ENCODE measurements around the gene SLC12A5.

SLC12A5 gene

DNA sequence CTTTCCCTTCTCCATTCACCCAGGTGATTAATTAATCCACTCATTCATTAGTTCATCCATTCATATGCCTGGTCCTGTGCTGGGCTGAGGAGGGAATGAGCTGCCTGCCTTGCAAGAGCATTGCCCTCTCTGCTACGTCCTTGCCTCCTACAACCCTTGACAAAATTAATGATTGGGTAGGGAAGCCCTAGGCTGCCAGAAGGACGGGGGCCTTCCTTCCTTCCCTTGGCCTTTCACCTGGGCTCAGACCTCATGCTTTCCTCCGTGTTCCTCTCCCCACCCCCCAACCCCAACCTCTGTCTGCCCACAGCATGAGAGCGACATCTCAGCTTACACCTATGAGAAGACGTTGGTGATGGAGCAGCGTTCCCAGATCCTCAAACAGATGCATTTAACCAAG is 25.6 kb downstream of the SLC12A5 start:
- no peak overlapping the region for H3K4me2 ChIP-seq (ENCODE audit: low read length)
- peaks cover under 1% of the 10 kb centered on the region; the same call in 1 of the 2 replicates for H3F3A ChIP-seq (ENCODE audit: control insufficient read depth, insufficient read depth)
- TF ChIP-seq, protein P1, sequence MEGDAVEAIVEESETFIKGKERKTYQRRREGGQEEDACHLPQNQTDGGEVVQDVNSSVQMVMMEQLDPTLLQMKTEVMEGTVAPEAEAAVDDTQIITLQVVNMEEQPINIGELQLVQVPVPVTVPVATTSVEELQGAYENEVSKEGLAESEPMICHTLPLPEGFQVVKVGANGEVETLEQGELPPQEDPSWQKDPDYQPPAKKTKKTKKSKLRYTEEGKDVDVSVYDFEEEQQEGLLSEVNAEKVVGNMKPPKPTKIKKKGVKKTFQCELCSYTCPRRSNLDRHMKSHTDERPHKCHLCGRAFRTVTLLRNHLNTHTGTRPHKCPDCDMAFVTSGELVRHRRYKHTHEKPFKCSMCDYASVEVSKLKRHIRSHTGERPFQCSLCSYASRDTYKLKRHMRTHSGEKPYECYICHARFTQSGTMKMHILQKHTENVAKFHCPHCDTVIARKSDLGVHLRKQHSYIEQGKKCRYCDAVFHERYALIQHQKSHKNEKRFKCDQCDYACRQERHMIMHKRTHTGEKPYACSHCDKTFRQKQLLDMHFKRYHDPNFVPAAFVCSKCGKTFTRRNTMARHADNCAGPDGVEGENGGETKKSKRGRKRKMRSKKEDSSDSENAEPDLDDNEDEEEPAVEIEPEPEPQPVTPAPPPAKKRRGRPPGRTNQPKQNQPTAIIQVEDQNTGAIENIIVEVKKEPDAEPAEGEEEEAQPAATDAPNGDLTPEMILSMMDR (IDR thresholded peaks at IDR 0.05; ENCODE audit: low read depth, low read length, poor library complexity, severe bottlenecking), result no peak
- no peaks in the 10 kb centered on the region for H3K9me2 ChIP-seq (replicated peaks; ENCODE audit: control insufficient read depth, low read length)
- no peaks in the 10 kb centered on the region for H3K36me3 ChIP-seq (ENCODE audit: control insufficient read depth, low read length)
- H4K20me1 ChIP-seq (ENCODE audit: control insufficient read depth, insufficient read depth, low read depth, low read length), result no peaks in the 10 kb centered on the region
- no peaks in the 10 kb centered on the region for H3K9me3 ChIP-seq (ENCODE audit: control insufficient read depth, insufficient read depth, low read length)
- H3K4me3 ChIP-seq (ENCODE audit: low read length), result no peak overlapping the region
- no peak overlapping the region for H3K27ac ChIP-seq (ENCODE audit: low read depth, low read length)
- no peaks in the 10 kb centered on the region for H3K27me3 ChIP-seq (ENCODE audit: control insufficient read depth, low read length)
- H3K79me2 ChIP-seq (ENCODE audit: control insufficient read depth, low read length), result no peaks in the 10 kb centered on the region
- H3K4me1 ChIP-seq (ENCODE audit: control insufficient read depth, low read length), result no peaks in the 10 kb centered on the region

DNA sequence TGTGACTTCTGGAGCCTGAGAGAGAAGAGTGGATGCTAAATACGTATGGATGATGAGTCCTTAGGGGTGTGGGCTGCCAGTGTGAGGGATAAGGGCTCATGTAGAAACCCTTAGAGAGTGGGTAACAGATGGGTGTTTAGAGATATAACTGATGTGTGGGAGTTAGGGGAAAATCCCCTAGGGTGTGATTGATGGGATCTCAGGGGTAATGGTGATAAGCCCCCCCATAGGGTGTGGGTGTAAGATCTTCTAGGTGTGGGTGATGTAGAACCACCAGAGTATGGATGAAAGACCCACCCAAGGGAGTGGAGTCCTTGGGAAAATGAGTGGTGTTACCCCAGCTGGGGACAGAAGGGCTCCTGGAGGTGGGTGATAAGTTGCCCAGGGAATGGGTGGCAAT is 26.3 kb downstream of the SLC12A5 start:
- Histone ChIP-seq H3K4me1 (ENCODE audit: control insufficient read depth, low read length) (peaks cover 3% of the 10 kb centered on the region), H3K9me3 (ENCODE audit: control insufficient read depth, insufficient read depth, low read length) (no peaks in the 10 kb centered on the region), H3K4me3 (ENCODE audit: low read length) (no peak overlapping the region), H4K20me1 (ENCODE audit: control insufficient read depth, insufficient read depth, low read depth, low read length) (peaks cover 4% of the 10 kb centered on the region), H3F3A (ENCODE audit: control insufficient read depth, insufficient read depth) (peaks cover 6% of the 10 kb centered on the region; the same call in 1 of the 2 replicates), H3K27ac (ENCODE audit: low read depth, low read length) (no peak overlapping the region), H3K9me2 (replicated peaks; ENCODE audit: control insufficient read depth, low read length) (no peaks in the 10 kb centered on the region), H3K27me3 (ENCODE audit: control insufficient read depth, low read length) (no peaks in the 10 kb centered on the region), H3K4me2 (ENCODE audit: low read length) (no peak overlapping the region), H3K36me3 (ENCODE audit: control insufficient read depth, low read length) (peaks cover 3% of the 10 kb centered on the region; the same call in 1 of the 2 replicates), H3K79me2 (ENCODE audit: control insufficient read depth, low read length) (no peaks in the 10 kb centered on the region)
- TF ChIP-seq EZH2phosphoT487 (IDR thresholded peaks at IDR 0.05; ENCODE audit: borderline replicate concordance, low read length), result no peak
- TF ChIP-seq, protein P1 (IDR thresholded peaks at IDR 0.05; ENCODE audit: low read depth, low read length, poor library complexity, severe bottlenecking), result no peak

DNA sequence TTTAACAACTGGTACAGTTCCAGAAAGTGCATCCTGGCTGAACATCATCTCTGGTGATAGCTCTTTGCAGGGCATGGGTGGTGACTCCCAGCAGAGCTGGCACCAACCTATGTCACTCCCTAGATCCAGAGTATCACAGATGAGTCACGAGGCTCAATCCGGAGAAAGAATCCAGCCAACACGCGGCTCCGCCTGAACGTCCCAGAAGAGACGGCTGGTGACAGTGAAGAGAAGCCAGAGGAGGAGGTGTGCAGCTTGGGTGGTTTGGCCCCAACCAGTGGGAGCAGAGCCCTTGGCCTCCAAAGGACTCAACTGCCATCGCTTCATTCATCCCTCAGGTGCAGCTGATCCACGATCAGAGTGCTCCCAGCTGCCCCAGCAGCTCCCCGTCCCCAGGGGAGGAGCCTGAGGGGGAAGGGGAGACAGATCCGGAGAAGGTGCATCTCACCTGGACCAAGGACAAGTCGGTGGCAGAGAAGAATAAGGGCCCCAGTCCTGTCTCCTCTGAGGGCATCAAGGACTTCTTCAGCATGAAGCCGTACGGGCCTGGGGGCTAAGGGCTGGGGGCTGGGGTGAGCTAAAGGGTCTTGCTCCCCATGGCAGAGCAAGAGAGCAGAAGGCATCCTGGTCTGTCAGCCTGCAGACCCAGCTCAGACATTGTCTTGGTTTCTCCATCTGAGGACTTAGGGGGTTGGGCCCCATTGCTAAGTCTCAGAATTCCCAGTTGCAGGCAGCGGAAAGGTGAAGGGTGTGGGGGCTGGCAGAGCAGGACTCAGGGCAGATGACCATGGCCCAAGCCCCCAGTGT is 27.2 kb downstream of the SLC12A5 start:
- Histone ChIP-seq H3K4me1 (ENCODE audit: control insufficient read depth, low read length) (peaks cover 13% of the 10 kb centered on the region), H3K27me3 (ENCODE audit: control insufficient read depth, low read length) (no peaks in the 10 kb centered on the region), H3K36me3 (ENCODE audit: control insufficient read depth, low read length) (peaks cover 12% of the 10 kb centered on the region), H3K9me3 (ENCODE audit: control insufficient read depth, insufficient read depth, low read length) (no peaks in the 10 kb centered on the region), H3K79me2 (ENCODE audit: control insufficient read depth, low read length) (no peaks in the 10 kb centered on the region), H3F3A (ENCODE audit: control insufficient read depth, insufficient read depth) (peaks cover 13% of the 10 kb centered on the region), H3K27ac (ENCODE audit: low read depth, low read length) (no peak overlapping the region), H3K4me2 (ENCODE audit: low read length) (no peak overlapping the region), H4K20me1 (ENCODE audit: control insufficient read depth, insufficient read depth, low read depth, low read length) (peaks cover 9% of the 10 kb centered on the region), H3K4me3 (ENCODE audit: low read length) (no peak overlapping the region), H3K9me2 (replicated peaks; ENCODE audit: control insufficient read depth, low read length) (no peaks in the 10 kb centered on the region)
- TF ChIP-seq EZH2phosphoT487 (IDR thresholded peaks at IDR 0.05; ENCODE audit: borderline replicate concordance, low read length), result no peak
- TF ChIP-seq, protein P1 (IDR thresholded peaks at IDR 0.05; ENCODE audit: low read depth, low read length, poor library complexity, severe bottlenecking), result no peak
